ENCODE data around the gene SAC3D1. TPM values are rescaled to one million over a fixed set of nuclear protein-coding genes. Genes with fewer than 3 reads are reported as not detected.

The SAC3D1 gene
- total RNA-seq, 1 donor from 2014 or later = 5.7 TPM

DNA sequence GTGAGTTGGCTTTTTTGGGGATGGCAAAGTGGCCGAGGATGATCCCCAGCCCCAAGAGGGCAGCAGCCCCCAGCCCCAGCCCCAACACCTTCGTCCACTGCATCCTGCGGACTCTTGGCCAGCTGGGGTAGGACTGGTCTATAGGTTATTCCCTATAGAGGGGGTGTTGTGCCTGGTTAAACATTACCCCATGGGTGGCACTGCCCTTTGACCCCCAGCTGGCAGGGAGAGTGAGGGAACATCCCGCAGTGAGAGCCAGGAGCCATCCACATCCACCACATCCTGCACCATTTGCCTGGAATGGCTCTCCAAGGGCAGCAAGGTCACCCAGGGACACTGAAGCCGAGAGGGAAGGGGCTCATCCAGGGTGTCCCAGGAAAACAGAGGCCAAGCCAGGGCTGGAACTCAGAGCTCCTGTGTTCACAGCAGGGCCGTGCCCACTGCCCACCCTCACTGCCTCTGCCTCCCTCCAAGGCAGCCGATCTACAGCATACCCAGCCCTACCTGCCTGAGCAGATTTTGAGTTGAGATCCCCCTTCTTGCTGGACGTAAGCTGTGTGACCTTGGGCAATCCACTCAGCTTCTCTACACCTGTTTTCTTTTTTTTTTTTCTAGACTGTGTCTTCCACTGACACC is 17.5 kb downstream of the SAC3D1 start, which contains the start of gene NAALADL1:
Gene NAALADL1, minus strand, starts transcription at position 135 of the 636 bp plus-strand sequence. Its CDS starts 32 bp downstream, at position 103.
- FAIRE-seq = no peak

DNA sequence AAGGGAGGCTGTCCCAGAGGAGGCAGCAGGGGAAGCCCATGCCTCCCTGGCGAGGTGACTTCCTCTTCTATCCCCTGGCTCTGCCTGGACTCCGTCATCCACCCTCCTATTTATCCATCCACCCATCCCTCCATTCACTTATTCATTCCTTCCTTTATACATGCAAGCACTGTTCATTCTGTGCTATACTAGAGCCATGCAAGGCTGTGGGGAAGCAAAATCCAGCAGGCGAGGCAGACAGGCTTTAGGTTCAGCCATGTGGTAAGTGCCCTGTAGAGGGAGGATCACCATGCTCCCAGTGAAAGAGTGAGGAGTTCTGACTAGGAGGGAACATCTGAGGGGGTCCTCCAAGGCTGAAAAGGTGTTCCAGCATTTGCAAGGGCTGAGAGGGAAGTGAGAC is 18.5 kb downstream of the SAC3D1 start:
- no peak for FAIRE-seq

More for the DNA sequence above, 17.5 kb downstream of the SAC3D1 start, which contains the start of gene NAALADL1:
- DNase-seq (ENCODE audit: low spot score in 2 of 2) = no peak

DNA sequence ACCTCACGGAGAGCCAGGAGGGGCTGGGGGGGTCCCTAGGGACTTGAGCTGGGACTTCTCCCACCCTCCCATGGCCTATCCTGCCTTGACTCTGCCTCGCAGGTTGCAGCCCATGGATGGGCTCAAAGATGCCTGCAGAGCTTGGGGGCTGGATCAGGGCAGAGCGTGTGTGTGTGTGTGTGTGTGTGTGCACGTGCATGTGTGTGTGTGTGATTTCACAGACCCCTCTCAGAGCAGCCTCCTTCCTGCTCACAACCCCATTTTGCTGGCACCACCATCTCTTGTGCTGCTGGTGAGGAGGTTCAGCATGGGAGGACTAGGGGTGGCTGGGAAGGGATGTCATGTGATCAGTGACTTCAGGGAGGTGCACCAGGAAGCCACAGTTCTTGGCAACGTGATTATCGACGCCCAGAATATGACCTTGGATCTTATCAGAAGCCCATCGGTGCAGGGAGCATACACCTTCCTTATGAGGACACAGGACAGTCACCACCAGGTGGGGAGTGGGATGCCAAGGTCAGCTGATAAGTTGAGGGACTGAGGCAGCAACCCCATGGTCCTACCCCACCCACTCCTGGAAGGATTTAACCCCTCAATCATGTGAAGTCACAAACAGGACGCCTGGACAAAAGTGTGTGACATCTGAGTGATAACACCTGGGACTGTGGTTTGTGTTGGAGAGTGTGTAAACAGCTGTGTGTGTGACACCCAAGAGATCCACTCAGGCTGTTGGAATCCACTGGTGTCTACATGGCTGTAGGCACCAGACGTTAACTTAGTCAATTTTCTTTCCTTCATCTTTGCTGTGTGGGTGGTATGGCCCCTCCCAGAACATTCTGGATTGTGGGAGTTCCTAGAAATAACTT is 19.2 kb downstream of the SAC3D1 start:
- DNase-seq (ENCODE audit: low spot score in 2 of 2) (no peak), FAIRE-seq (no peak)

More for the DNA sequence above, 18.5 kb downstream of the SAC3D1 start:
- DNase-seq (ENCODE audit: low spot score in 2 of 2) = no peak

DNA sequence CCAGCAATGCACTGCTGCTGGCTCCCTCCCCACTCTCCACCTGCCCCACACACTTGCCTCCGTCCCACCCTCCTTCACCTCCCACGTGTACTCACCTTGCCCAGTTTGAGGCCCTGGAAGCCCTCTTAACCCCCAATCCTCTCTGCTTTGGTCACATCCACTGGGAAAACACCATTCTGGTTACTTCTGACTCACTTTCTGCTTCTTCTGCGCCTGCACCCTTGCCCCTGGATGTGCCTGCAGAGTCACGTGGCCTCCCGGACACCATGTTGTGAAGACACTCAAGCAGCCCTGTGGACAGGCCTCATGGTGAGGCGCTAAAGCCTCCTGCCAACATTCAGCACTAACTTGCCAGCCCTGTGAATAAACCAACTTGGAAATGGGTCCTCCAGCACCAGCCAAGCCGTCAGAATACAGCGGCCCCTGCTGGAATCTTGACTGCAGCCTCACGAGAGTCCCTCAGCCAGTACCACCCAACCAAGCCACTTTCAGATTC is 20.0 kb downstream of the SAC3D1 start:
- DNase-seq (ENCODE audit: low spot score in 2 of 2) = no peak
- no peak for FAIRE-seq

DNA sequence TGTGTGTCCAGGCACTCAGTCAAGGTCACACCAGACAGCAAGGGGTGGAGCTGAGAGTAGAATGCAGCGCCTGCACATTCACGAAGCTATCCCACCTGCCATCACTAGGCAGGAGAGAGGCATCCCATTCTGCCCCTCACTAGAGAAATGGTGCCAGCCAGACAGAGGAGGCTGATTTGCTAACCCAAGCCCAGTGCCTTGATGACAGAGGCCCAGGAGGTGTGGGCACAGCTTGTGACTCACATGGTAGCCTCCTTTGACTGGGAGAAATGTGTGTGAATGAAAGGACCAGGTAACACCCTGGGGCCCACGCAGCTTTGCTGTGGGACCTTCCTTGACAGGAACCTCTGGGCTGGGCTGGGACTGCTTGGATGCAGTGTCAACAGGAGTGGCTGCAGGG is 22.5 kb downstream of the SAC3D1 start:
- FAIRE-seq = no peak
- DNase-seq (ENCODE audit: low spot score in 2 of 2) = no peak

DNA sequence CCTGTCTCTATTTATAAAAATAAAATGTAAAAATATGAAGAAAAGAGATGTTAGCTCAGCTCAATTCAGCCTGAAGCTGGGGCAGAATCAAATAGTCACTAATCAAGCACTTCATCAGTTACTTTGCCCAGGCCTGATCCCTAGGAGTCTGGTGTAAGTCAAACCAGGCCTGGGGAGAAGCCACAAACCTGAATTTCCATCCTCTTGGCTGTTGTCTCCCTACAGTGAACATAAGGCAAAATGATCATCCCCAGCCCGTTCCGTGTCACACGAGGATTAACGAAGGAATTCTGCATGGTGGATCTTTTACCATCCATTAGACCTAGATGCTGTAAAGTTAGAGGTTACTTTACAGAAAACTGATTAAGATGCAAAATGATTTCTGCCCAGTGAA is 23.8 kb downstream of the SAC3D1 start:
- FAIRE-seq = no peak
- DNase-seq (ENCODE audit: low spot score in 2 of 2) = no peak

DNA sequence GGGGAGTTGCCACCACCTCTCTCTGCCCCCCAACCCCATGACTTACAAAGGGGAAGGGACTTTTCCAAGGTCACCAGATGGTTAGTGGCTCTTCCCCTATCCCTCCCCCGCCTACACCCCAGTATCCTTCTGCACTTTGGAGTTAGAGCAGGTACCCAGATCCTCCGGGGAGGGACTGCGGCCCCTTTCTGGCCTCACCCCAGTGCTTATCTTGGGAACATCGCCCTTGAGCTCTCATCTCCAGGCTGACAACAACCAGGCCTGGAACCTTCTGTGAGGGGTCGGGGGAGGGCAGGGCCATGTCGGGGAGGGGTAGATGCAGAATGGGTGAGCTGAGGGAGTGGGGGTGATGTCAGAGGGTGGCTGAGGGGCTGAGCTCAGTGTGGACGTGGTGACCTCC is 24.8 kb downstream of the SAC3D1 start:
- FAIRE-seq (no peak), DNase-seq (ENCODE audit: low spot score in 2 of 2) (no peak)

DNA sequence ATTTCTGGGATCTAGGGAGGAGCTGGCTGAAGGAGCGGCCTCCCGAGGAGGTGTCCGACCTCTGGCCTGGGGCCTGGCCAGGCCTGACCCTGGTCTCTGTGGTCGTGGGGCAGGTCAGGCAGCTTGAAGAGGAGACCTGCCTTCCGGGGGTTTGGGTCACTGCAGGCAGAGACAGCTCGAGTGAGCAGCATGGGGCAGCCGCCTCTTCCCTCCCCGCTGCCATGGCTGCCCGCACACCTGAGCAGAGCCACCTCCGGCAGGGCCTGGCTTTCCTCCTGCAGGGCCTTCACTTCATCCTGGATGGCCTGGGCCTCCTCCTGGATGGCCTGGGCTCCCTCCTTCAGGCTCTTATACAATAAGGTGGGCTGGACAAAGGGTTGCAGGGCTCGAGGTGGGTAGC is 25.3 kb downstream of the SAC3D1 start:
- DNase-seq (ENCODE audit: low spot score in 2 of 2) (no peak), FAIRE-seq (no peak)

DNA sequence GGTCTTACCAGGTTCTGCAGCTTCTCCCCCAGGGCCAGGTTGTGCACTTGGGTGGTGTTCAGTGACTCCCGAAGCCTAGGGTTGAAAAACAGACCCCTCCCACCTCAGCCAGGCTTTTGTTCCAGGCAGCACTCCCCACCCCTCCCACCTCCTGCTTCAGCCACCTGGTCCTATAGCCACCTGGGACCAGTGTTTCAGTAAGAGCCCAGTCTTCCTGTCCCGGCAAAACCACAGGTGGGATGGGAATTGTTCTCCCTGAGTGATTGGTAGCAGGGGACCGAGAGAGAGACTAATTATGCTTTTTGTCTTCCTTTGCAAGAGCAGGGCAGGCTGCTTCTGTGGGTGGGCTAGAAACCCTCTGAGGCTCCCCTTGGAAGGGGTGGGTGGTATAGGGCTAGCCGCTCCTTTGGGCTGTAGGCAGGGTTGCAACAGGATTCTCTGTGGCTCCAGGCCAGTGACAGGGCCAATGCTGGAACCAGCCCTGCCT is 25.8 kb downstream of the SAC3D1 start:
- DNase-seq (ENCODE audit: low spot score in 2 of 2) (no peak), FAIRE-seq (no peak)

DNA sequence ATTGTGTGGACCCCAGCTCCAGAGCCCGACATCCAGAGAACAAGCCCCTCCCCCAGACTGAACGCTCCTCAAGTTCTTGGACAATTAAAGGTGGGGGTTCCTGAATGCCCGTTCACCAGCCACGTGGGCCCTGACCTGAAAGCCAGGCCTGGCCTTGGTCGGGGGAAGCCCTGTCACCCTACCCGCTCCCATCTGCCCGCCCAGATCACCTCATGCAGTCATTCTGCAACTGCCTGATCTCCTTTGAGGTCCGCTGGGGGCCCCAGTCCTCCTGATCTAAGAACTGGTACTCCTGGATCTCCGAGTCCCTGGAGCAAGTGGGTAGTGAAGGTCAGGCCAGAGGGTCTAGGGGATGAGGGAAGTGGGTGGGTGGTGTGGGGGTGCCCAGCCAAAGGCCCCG is 26.4 kb downstream of the SAC3D1 start:
- FAIRE-seq (no peak), DNase-seq (ENCODE audit: low spot score in 2 of 2) (no peak)

DNA sequence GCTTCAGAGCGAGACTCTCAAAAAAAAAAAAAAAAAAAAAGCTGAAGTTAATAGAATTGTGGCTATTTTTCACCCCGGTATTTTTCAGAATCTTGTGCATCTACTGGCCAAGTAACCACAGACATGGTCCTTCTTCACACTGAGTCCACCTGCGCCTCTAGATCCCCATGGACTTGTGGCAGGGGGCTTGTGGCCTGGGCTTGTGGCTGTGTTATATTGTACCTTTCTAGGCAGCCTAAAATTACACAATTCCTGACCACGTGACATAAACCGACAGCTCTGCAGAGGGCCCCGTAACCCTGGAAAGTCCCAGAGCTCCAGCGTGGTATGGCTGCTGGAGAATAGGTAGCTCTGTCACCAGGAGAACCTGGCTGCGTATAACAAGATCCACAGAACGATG is 28.2 kb downstream of the SAC3D1 start:
- no peak for DNase-seq (ENCODE audit: low spot score in 2 of 2)
- FAIRE-seq = no peak

DNA sequence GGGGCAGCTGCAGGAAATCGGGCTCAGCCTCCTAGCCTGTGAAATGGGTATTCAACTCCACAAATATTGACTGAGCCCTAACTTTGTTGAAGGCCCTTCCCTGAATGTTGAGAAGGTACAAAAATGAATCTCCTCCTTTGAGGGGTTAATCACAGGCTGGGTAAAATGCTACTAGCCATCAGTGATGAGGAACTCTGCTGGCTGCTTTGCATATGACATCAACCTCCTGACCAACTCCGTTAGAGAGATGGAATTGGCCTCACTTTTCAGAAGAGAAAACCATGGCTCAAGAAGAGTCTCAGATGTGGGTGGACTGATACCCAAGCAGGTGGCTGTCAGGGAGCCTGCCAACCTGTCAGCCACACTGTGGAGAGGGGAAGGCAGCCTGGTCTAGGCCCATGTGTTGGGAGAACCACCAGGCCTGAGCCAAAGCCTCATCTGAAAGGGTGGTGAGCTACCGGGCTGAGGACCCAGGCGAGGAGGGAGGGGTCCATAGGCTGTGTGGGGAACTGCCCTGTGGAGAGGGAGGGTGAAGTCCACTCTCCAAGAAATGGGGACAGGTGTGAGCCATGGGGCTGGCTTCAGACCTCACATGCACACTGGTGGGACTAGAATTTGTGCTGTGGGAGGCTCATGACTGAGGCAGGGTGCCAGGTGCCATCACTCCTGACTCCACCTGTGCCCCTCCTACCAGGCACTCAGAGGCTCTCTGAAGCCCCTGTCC is 31.1 kb downstream of the SAC3D1 start:
- FAIRE-seq (no peak), DNase-seq (ENCODE audit: low spot score in 2 of 2) (no peak)

DNA sequence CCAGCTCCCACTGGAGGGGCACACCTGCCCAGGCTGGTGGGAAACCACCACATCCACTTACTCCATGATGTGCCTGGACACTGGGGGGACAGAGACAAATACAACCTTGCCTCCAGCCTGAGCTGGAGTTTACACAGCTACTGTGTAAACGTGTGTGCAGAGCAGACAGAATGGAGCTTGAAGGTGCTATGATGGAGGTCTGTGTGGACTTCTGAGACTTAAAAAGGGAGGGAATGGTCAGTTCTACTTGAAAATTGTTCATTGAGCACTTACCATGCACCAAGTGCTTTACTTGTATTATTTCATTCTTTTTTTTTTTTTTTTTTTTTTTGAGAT is 31.6 kb downstream of the SAC3D1 start:
- no peak for FAIRE-seq
- no peak for DNase-seq (ENCODE audit: low spot score in 2 of 2)

DNA sequence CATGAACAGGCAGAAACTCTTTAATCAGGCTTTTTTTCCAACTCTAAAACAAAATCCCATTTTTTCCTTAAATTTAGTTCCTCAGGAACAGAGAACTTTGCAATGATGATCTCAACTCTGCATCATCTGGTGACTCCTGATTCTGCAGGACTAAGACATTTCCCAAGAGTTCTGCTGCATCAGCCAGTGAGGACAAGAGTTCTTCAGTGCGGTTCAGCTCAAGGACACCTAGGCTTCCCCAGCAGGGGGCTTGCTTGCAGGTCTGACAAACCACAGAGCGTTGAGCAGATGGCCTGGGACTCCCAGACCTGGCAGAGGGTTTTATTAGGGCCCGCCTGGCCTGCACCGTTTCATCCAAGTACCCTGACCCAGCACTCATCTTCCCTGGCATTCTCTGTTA is 36.4 kb downstream of the SAC3D1 start:
- DNase-seq (ENCODE audit: low spot score in 2 of 2) = no peak

DNA sequence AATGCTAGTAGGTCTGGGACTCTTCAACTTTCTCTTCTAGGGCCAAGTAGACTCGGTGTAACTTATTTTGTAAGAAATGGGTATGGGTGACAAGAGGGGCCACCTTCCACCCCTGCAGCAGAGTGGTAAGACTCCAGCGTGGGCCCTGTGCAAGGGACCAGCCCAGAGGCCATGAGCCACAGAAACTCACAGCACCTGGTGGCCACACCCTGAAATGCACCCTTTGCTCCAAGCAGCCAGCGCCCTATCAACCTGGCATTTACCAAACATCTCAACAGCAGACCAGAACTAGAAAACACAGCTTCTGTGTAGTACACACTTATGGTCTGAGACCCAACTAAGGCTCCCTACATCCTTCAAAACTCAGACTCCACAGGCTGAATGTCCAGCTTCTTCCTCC is 37.1 kb downstream of the SAC3D1 start:
- DNase-seq (ENCODE audit: low spot score in 2 of 2) = no peak
- FAIRE-seq = no peak

More for the DNA sequence above, 36.4 kb downstream of the SAC3D1 start:
- no peak for FAIRE-seq

DNA sequence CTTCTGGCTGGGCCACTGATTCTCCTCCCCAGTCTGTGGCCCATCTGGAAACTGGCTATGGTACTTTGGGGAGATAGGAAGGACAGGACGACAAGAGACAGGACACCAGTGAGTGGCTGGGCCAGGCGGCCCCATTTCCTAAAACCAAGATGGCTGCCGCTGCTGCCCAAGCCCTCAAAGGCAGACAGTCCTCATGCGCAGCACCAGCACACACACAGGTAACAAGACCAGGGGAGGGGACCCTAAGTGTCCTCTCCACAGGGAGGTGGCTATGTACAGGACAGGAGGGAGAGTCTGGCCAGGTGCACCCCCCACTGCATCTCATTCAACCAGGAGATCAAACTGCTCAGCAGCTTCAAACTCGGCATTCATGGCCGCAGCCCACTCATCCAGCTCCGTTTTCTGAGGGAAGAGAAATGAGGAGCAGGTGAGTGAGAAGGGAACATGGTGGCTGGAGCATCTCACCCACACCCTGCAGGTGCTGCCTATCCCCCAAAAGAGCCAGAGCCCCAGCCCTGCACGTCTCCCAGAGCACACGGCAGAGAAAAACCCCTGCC is 37.9 kb downstream of the SAC3D1 start:
- DNase-seq (ENCODE audit: low spot score in 2 of 2) (no peak), FAIRE-seq (no peak)

DNA sequence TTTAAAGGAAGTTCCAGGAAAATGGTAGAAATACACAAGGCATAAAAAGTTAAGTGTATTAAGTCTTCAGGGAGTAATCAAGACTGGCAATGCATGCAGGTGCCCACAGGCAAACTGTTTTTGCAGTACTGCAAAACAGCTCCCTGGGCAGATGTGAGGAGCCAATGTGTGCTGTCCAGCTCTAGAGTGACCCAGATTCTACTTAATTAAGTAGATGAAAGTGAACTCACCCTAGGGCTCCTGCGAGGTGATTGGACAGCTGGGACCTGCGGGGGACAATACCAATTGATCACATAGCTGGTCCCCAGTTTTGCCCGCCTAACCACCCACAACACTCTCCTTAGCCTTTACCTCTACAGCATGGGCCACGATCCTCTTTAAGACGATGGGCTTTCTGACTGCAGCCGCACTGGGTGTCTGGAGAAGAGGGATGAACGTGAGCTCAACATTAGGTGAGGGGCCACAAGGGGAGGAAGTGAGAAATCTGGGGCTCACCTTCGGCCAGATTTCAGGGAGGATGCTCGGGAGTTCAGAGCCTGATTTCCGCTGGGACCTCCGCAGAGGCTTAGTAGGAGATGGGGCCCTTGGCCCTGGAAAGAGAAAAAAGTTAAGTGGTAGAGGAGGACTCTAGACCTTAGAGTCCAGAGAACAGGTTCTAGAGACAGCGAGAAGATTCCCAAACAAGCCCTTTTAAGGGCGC is 42.3 kb downstream of the SAC3D1 start:
- FAIRE-seq (no peak), DNase-seq (ENCODE audit: low spot score in 2 of 2) (no peak)

DNA sequence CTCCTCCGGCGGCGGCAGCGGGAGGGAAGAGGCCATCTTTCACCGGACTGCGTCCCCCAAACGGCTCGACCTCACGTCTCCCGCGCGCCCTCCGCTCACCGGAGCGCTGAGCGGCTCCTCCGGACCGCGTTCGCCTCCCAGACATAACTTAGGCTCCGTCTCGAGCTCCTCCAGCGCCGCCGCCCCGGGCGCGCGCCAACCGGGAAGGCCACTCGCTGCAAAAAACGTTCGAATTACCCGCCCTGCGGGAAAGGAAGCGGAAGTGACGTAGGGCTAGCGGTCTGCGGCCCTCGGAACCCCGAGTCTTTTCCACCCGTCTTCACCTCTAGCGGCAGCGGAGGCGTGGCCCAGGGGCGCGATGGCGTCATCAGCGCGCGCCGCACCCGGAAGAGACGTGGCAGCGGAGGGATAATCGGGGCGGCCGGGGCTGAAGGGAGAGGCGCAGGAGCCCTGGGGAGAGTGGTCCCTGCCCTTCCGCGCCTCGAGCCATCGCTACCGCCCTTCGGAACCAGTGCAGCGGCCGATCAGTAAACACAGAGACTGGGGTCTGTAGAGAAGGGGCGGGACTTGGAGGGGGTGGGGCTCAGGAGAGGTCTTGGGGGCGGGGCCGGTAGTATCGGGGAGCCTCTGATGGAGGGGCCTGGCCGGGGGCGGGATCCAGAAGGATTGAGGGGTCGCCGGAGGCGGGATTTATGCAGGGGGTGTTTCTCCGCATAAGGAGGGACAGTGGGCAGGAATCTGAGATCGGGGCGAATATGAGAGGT is 43.0 kb downstream of the SAC3D1 start, which contains the start of the genes CDCA5 and ZFPL1:
Gene CDCA5, minus strand, starts transcription at position 207 of the 764 bp plus-strand sequence. Its CDS starts 62 bp downstream, at position 145.
Gene ZFPL1, plus strand, starts transcription at position 389 of the 764 bp plus-strand sequence. CDS start 477 bp downstream, outside the sequence.
- DNase-seq (ENCODE audit: low spot score in 2 of 2) (peak; percentile 97 to 99), FAIRE-seq (no peak)

Data from frontal cortex (tissue), 4 donors.